Fibroblast of upper back skin (primary cell): ENCODE data around the gene CMTM2.

Experiments used
- DNase-seq: peaks from one replicate; pipeline ENCODE4 v3.0.0-alpha.2; 2013

Gene CMTM2, protein sequence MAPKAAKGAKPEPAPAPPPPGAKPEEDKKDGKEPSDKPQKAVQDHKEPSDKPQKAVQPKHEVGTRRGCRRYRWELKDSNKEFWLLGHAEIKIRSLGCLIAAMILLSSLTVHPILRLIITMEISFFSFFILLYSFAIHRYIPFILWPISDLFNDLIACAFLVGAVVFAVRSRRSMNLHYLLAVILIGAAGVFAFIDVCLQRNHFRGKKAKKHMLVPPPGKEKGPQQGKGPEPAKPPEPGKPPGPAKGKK

DNA sequence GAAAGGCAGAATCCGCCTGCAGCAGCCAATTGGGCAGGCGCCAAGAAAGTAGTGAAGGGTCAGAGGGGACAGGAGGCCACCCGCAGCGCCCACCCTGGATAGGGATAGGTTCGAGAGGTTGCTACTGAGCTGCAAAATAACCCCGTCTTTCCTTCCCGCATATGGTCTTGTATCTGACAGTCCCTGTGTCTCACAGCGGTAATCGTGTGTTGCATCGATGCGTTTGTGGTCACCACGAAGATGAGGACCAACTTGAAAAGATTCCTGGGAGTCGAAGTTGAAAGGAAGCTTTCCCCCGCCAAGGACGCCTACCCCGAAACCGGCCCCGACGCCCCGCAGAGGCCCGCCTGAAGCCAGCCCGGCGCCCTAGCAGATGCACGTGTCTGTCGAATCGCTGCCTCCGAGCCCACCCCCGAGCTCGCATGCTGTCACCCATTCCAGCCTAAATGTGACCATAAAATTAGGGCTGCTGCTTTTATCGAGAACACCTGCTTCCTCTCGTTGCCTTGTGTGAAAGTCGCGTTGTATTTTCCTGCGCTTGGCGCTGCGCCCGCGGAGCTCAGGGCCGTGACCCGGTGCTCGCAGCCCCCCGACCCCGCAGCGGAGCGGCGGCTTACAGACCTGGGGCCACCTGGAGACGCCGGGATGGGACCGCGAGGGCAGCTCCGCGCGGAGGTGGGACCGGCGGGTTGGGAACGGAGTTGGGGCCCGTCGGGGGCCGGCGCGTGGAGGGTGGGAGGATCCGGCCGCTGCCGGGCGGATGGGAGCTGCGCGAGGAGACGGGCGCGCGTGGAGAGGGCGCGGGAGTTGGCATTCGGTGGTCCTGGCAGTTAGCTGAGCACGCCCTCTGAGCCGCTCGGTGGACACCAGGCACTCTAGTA lies at the start of gene CMTM2:
Gene CMTM2 (plus strand): TSS at position 813 of the 881 bp plus-strand sequence. CDS start 145 bp downstream, outside the sequence.
- DNase-seq = peak; percentile 16

DNA sequence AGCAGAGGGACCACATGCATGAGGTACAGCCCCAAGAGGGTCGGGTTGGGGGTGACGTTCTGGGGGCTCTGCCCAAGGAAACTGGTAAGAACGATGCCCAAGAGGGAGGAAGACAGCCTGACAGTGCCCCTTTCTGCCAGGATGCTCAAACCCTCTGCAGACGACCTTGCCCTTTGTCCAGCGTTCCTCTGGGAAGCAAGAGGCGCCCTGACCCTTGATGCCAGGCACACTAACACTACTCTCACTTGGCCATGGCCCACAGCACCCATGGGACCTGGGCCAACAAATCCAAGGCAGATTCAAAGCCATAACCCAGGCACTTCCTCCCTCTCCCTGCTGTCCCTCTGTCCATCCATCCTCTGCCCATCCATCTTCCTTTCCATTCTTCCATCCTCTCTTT lies 49.8 kb upstream of the CMTM2 start:
- no peak for DNase-seq

DNA sequence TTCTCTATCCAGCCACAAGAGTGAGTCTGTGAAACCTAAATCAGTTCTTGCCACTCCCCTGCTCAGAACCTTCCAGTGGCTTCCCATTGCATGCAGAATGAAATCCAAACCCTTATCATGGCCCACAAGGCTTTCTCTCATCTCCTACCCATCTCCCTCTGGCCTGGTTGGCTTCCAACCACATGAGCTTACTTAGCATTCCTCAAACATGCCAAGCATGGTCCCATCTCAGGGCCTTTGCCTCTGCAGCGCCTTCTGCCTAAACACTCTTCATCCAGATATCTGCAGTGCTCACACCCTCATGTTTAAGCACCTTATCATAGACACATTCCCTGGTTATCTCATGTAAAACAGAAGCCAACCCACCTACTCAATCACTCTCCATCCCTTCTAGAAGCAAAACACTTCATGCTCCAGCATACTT lies 44.9 kb upstream of the CMTM2 start:
- DNase-seq = no peak

DNA sequence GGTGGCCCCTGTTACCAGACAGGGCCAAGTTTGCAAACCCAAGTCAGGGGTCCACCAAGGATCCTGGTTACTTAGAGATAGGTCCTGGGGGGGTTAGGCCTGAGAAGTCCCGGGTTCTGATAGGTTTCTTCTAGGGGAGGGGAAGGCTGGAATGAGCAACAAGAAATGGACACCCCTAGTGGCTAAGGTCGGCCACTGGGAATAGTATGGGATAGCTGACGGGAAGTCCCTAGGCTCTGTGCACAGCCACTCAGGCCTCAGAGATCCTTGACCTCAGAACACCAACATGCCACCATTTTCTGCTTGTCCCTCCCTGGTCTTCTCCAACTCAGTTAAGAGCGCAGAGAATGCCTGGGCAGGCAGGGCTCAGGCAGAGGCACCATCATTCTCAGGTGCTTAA lies 42.7 kb upstream of the CMTM2 start:
- DNase-seq = no peak

DNA sequence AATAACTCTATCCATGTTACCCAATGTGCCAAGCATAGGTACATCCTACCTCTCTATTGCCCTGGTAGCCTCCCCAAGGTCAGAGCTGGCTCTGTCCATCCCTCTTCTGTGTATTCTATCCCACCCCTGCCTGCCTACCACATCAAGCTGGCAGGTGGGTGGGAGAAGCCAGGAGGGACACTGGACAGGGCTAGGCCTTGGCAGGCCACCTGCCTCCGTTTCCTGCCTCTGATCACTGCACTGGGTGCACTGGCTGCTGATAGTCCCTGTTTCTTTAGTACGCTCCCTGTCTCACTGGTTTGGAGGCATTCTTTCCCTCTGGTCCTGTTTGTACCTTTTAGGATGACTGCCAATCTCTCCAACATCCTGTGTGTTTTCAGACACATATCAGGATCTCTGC lies 42.0 kb upstream of the CMTM2 start:
- no peak for DNase-seq

DNA sequence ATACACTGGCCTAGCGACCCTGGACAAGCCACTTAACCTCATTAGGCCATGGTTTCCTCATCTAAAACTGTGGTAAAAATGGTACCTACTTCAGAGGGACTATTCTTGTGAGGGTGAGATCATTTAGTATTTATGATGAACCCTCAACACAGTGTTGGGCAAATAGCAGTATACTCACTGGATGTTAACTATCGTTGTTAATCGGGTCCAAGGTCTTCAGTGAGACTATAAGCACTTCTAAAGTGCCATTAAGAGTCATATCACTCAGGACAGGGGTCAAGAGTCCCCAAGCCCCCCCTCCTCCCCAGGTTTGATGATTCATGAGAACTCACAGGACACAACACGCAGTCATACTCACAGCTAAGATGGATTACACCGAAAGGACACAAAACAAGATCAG lies 40.4 kb upstream of the CMTM2 start:
- no peak for DNase-seq

DNA sequence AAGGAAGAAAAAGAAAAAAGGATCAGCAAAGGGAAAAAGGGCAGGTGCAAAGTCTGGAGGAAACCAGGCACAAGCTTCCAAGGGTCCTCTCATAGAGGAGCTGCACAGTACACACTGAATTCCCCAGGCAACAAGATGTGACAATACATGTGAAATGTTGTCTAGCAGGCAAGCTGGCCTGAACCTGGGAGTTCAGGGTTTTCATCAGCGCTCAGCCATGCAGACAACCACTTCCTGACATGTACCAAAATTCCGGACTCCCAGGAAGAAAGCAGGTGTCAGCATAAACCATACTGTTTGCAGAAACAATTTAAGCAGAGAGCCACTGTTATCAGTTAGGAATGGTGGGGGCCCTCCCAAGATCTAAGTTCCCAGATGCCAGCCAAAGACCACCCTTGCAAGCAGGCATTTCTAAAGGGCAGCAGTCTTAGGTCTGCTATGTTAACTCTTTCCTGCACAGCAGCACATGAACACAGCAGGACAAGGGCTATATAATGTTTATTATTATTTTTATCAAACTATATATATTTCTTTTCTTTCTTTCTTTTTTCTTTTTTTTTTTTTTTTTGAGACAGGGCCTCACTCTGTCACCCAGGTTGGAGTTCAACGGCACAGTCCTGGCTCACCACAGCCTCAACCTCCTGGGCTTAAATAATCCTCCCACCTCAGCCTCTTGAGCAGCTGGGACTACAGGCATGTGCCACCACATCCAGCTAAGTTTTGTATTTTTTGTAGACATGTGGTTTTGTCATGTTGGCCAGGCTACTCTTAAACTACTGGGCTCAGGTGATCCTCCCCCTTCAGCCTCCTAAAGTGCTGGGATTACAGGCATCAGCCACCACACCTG lies 39.4 kb upstream of the CMTM2 start:
- no peak for DNase-seq

DNA sequence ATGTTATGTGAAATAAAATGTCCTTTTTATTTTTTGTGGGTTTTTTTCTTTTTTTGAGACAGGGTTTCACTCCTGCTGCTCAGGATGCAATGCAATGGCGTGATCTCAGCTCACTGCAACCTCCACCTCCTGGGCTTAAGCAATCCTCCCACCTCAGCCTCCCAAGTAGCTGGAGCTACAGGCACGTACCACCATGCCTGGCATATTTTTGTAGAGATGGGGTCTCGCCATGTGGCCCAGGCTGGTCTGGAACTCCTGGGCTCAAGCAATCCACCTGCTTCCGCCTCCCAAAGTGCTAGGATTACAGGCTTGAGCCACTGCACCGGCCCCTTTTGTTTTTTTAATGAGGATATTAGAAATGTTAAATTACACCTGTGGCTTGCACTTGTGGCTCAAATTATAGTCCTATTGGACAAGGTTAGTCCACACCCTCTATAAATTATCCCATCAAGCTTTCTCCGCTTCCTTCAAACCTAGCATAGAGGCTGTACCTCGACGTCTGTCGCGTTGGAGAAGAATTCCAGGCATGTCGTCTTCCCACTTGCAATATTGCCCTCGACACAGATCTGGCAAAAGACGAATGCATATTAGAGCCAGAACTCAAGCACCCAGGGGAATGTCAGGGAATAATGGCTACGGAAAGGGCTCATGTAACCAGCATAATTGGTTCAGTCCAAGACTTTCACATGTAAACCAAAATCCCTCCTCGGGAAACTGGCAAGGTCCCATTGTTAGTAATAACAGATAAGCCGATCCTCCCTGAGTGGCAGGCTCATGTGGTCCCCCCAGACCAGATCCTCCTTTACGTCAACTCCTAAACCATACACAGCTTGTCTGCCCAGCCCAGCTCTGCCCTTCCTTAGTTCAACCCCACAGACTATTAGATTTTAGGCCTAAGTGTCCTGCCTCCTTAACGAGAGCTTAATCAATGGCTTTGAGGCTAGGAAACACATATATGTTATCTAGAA lies 37.6 kb upstream of the CMTM2 start:
- DNase-seq = no peak

DNA sequence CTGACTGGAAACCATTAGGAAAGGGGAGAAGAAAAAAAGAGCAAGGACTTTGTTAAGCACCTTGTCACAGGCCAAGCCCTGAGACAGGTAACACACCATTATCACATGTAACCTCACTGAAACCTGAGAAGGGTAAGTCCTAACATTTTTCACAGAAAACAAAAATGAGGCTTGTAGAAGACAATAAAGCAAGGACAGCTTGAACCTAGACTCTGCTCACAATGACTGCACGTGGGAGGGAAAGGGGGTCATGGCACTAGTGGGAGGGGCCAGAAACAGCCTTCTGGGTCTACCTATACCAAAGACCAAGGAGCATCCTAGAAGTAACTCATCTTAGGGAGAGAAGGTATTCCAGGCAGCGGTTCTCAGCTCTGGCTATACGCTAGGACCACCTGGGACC lies 36.9 kb upstream of the CMTM2 start:
- DNase-seq = no peak

DNA sequence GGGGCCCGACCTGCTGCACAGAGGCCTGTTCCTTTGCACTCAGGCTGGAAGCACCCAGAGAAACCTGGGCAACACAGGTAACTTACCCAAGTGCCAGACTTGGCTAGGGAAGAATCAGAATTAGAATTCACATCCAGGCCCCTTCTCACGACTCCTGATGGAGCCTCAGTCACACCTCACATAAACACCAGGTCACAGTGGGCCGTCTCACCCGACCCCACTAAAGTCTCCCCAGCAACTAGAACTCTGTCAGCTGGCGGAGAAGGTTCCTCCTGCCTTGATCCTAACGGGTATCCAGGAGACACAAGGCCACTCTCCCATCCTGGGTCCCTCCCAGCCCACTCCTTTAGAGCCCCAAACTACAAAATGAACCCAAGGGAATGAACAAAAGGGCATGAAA lies 35.7 kb upstream of the CMTM2 start:
- no peak for DNase-seq

DNA sequence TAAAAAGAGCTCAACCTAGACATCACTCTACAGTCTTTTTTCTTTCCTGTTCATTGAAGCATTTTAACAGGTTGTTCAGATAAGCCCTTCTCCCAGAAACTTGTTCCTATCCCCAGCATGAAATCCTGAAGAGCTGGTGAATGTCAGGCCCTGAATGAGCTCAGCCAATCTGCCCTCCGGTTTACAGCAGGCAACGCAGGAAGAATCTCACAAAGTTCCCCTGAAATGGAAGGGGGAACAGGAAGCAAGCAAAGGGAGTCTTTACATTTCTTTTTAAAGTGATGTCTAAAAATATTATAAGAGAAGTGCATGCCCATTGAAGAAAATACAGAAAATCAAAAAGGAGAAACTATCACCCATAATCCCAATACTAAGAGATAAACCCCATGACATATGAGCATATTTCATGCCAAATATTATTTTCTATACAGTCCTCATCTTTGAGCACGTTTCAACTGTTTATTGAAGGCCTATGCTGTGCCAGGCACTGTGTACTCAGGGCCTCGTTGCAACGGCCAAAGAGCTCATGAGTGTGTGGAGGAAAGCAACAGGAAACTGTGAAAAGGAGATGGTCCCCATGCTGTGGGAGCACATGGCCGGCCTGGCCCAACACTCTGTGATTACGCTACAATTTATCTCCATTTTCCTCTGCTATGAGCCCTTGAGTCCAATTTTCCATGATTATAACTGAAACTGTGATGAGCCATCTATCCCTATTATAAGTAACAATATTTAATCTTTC lies 35.1 kb upstream of the CMTM2 start:
- no peak for DNase-seq

DNA sequence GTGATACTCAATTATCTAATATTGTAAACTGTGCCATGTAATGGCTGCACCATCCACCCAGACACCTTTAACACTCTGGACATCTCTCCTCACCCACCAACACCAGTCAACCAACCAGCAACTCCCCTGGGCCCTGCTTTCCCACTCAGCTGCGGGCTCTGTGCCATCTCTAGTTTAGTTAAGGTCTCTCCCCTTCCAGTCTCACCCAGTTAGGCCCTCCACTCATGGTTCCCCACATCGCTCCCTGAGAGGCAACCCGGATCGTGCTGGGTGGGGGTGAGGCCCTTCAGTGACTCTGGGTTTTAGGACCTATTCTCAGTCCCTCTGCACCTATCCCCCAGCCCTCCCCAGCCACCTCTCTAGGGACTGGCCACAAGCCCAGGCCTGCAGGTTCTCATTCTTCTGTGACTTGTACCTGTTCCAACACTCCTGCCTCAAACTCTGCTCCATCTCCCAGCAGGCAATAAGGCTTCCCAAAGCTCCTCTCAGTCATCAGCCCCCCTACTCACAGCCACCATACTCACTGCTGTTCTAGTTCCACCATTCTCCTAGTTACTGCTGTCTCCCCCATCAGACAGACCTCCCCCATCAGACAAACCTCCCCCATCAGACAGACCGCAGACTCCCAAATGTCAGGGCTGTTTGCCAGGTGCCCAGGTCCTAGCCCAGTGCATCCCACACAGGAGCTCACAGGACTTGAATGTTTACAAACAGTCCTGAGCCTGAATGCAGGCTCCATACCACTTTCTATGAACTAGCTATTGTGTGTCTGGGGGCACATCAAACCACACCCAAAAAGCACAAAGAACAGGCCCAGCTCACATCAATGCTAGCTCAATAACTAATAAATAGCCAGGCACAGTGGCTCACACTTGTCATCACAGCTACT lies 31.9 kb upstream of the CMTM2 start:
- DNase-seq = no peak

DNA sequence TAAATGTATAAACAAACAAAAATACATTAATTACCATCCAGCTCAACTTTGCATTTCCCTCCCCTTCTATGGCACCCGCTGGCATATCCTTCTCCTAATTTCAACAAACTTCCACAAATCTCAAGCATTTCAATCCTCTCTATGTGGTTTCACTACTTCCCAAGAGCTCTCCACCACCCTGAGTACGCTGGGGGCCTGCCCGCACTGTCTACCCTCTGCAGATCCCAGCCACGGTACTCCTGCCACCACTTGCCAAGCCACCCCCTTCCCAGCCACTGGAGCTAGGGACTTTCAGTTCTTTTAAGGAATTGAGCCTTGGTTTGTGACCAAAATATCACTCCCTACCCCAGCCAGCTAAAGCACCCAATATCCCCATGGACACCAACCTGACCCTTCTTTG lies 31.2 kb upstream of the CMTM2 start:
- DNase-seq = no peak

DNA sequence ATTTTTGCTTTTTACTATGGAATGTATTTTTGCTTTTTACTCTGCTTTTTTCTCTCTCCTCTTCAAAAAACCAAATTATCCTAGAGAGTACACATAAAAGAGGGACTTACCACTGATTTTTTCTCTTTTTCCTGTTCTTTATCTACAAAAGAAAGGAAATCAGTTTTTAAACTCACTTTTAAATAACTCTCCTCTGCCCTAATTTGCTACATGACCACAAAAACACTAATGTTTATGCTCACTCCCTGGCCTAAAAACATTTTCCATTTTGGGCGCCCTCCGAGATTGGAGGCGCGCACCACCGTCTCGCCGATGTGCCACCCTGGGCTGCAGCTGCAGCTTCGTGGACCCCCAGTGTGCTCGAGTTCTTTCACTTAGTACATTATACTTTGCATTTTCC lies 30.4 kb upstream of the CMTM2 start:
- no peak for DNase-seq

DNA sequence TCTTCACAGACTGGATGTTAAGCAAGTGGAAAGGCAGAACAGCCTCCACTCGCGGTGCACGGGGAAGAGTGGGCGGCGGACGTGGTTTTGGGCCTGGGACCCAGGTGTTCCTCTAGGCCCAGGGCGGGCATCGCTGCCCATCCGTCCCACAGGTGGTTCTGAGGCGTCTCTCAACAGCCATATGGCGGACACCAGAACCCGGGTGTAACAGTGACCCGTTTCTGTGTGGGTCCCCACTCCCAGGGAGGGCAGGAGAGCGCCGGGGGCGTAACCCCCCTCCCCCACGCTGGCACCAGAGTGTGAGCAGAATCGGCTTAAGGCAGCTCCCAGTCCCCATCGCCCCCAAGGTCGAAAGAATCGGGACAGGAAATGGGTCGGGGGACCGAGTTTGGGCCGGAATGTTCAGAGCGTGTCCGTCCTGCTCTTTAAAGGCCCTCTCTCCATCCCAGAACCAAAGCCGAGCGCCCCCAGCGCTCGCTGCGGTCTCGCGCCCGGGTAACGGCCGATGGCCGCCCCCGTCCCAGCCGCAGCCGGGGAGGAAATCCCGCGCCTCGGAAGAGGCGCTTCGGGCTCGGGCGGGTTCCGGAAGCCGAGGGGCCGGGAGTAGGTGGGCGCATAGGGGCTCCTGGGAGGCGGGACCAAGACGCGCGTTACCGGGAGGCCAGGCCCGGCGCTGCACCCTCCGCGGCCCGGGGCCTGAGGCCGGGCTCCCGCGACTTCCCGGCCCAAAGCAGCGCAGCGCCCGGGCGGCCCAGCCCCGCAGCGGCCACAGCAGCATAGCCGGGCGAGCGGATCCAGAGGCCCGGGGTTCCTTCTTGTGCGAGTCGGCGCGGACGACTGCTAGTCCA lies 29.8 kb upstream of the CMTM2 start, which contains the start of gene TK2:
Gene TK2 (minus strand): TSS at position 839 of the 848 bp plus-strand sequence. CDS start 61 bp downstream, at position 778.
- DNase-seq = peak; percentile 68

DNA sequence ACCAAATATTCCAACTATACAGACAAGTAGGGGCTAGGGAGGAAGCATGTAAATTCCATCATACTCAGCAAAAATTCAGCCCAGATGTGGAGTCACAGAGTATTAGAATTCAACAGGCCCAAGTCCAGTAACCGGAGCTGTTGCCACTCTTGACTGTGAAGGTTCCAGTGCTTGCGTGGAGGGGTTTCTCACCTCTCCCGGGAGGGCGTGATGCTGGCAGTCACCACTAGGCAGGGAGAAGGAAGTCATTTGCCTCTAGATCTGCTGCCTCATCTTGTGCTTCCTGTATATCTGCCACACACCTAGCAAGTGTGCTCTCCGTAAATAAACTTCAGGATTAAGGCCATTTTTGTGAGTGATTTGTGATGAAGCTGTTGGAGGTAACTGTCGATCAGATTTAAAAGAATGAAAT lies 27.9 kb upstream of the CMTM2 start:
- DNase-seq = peak; percentile 44

DNA sequence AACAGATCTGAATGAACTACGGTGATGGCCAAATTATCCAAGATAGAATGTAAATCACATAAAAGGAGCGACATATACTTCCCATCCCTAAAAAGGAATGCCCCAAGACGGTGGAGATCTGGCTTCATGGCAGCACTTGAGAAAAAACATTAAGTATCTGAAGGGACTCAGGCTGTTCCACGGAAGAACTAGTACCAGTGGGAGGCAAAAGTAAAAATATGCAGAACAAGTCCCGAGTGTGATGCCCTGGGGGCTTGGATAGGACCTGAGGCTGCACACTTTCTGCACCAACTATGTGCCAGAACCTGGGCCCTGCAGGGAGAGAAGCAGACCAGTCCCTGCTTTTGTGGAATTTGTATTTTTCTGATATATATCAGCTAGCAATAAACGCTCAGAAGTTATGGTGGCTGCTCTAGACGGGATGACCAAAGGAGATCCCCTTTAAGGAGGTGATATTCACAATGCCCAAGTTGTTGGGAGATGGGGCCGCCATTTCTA lies 27.4 kb upstream of the CMTM2 start:
- no peak for DNase-seq

DNA sequence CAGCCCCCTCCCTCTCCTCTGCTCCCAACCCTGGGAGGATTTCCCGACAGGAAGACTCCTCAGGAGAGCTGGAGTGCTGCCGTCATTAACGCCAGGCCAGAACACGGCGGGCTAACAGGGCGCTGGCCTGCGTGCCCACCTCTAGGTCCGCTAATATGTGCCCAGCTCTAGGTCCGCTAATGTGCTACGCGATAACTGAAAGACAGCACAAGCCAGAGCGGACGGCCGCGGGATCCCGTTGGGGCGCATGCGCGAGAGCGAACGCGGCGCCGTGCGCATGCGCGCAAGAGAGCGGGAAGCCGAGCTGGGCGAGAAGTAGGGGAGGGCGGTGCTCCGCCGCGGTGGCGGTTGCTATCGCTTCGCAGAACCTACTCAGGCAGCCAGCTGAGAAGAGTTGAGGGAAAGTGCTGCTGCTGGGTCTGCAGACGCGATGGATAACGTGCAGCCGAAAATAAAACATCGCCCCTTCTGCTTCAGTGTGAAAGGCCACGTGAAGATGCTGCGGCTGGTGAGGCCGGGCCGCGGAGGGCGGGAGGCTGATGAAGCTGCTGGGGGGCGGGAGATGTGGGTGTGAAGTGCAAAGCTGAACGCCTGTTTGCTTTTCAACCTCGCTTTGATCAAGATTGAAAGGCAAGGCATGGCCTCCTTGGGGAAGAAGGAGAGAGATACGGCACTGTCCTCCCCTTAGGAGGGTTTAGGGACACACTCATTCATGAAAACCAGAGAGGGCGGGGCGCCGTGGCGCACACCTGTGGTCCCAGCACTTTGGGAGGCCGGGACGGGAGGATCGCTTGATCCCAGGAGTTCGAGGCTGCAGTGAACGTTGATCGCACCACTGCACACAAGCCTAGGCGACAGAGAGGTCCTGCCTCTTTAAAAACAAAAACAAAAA lies 26.7 kb upstream of the CMTM2 start, which contains the start of gene CKLF:
Gene CKLF (plus strand): TSS at position 291 of the 892 bp plus-strand sequence. CDS start 140 bp downstream, at position 431.
- DNase-seq = peak; percentile 86
